ENCODE measurements around the gene RAD51B.

- TF ChIP-seq CTCF (IDR thresholded peaks at IDR 0.05) (no peak), POLR2A (IDR thresholded peaks at IDR 0.05) (no peak), EP300 (IDR thresholded peaks at IDR 0.05) (no peak)
These were observed 850.2 kb downstream of the RAD51B start for GRCh38 chr14:68669603-68670358.

All from ovary (tissue), 3 donors.